ENCODE measurements around the gene MRPS33.
"Not testable (repeated sequence)": the region's sequence is repeated elsewhere in the genome, so short reads cannot be mapped to it uniquely, and the experiment has no call there.

MRPS33 gene

GRCh38 chr7:141012044-141012685 lies 2.6 kb downstream of the MRPS33 start:
- peak; percentile 90 for DNase-seq

GRCh38 chr7:141011443-141011842 lies 3.3 kb downstream of the MRPS33 start:
- DNase-seq, result no peak

GRCh38 chr7:141003172-141004065 lies 11.3 kb downstream of the MRPS33 start:
- no peak for DNase-seq

DNA sequence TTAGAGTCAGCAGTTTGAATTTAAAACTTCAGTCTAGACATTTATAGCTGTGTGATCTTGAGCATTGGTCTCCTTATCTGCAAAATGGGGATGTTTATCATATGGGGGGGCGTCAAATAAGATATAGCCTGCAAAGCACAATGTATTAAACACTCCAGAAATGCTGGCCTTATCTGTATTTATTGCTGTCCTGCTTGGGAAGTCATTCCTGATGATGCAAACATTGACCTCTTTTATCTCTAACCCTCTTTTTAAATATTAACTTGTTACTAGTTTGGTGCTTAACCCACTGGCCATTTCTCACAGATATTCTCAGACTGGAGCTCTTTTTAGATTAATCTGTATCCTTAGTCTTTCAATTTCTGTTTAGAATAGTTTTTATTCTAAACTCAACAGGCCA lies 13.2 kb downstream of the MRPS33 start:
- no peak for DNase-seq

- no peak for DNase-seq
Measured at GRCh38 chr7:141001122-141001521, 13.6 kb downstream of the MRPS33 start.

DNA sequence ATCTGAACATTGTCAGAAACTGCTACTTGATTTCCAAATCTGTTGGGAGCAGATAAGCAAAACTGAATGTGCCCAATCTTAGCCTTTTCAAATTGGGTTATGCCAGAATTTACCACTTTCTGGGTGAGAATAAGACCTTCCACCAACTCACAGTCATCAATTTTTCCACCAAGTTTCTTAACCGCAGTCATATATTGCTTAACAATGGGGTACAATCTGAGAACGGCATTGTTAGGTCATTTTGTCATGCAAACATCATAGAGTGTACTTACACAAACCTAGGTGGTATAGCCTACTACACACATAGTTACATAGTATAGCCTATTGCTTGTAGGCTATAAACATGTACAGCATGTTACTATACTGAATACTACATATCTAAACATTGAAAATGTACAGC lies 16.0 kb downstream of the MRPS33 start:
- no peak for DNase-seq

GRCh38 chr7:140992422-140992821 lies 22.3 kb downstream of the MRPS33 start:
- no peak for DNase-seq

- no peak for DNase-seq
Measured at GRCh38 chr7:140990193-140990962, 24.4 kb downstream of the MRPS33 start.

DNA sequence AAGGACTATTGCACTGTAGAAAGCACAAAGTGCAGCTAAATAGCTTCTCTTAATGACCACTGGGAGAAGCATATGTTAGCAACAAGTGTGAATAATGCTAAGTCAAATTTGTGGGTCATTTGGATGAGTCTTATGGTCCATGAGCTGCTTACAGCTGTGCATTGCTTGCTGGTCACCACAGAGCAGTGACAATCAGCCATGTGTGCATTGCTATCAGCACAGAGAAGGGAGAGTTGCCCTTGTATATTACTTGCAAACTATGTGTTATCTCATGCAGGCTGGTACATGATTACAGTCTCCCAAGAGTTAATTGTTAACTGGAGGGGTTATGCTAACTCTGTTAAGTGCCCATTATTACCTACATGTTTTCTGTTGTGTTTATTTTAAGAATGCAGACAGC lies 25.7 kb downstream of the MRPS33 start:
- DNase-seq, result no peak

DNA sequence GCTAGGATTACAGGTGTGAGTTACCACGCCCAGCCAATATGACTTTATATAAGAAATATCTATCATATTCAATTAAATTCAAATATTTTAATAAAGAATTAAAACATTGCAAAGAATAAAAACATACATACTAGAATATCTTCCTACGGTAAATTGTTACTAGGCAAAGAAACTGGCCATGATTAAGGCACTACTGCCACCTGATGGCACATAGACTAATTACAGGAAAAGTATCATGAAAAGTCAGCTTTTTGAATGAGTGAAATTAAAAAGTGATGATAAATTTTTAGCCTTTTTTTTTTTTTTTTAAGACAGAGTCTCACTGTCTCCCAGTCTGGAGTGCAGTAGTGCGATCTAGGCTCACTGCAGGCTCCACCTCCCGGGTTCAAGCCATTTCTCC lies 30.9 kb downstream of the MRPS33 start:
- DNase-seq, result peak; percentile 60

DNA sequence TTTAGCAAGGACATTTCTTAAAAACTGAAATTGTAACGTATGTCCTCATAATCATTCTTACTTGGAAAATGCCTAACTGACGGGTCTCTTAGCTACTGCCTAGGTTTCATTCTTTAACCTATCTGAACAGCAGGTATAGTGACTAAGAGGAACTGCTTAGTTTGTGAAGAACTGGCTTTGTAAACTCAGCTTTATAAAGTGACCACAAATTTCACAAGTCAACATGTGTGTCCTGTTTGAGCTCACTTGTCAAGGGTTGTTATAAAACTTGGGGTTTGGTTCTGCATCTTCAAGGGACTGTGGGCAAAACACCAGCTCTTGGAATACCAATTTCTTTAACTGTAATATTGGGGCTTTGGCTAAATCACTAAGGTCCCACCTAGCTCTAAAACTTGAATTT lies 32.2 kb downstream of the MRPS33 start:
- DNase-seq, result peak; percentile 83

DNA sequence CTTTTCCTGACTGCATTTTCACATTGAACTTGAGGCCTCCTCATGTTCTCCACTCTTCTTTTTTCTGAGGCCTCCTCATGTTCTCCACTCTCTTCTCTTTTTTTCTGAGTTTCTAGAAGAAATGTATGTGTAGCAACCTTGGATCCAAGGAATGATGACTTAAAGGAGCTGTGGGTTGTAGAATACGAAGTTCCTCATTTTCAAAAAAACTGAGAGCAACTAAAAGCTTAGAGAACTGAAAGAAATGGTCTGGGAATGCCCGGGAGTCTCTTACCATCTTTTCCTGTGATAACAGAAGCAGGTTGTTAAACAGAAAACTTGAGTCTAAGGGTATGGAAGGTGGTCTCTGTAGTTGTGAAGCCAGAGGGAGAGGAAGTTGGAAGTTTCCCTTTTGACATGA lies 32.8 kb downstream of the MRPS33 start:
- peak; percentile 30 for DNase-seq

- DNase-seq, result no peak
Measured at GRCh38 chr7:140977741-140978140, 37.0 kb downstream of the MRPS33 start.

- DNase-seq, result peak; percentile 20
Measured at GRCh38 chr7:140972876-140973829, 41.6 kb downstream of the MRPS33 start.

DNA sequence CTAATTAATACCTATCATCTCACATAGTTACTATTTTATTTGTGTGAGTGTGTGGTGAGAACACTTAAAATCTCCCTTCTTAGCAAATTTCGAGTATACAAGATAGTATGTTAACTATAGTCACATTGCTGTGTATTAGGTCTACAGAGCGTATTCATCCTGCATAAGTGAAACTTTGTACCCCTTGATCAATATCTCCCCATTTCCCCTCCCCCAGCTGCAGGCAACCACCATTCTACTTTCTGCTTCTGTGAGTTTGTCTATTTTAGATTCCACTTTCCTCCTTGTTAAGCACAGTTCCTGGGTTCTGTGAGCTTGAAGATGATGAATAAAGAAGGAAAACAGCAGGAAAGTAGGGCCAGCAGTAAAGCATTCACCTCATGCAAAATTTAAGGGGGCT lies 42.4 kb downstream of the MRPS33 start:
- no peak for DNase-seq

DNA sequence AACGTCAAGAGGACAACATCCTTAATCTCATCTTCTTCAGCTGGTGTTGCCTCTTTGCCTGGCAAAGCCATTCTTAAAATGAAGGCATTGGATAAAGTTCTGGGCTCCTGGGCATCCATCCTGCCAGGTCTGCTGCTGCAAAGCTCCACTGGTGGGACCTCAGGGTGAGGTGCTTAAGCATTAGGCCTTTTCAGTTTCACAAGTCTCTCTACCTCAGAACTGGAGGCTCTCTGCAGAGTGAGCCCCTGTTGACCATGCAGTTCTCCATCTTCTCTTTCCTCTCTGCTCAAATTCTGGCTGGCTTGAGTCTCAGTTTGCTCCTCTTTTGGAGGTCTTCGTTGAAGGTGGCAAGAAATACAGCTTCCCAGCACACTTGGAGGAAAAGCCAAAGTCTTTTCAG lies 47.3 kb downstream of the MRPS33 start:
- DNase-seq, result no peak

GRCh38 chr7:140966561-140967233 lies 48.1 kb downstream of the MRPS33 start:
- no peak for DNase-seq

DNA sequence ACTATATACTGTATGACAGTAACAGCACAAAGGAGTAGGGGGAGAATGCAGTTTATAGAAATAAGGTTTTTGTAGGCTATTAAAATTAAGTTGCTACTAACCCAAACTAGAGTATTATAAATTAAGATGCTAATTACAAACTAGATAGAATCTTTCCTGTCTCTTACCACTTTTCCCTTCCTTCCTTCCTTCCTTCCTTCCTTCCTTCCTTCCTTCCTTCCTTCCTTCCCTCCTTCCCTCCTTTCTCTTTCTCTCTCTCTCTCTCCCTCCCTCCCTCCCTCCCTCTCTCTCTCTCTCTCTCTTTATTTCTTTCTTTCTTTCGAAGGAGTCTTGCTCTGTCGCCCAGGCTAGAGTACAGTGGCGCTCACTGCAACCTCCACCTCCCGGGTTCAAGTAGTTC lies 53.6 kb downstream of the MRPS33 start:
- DNase-seq, result no peak

DNA sequence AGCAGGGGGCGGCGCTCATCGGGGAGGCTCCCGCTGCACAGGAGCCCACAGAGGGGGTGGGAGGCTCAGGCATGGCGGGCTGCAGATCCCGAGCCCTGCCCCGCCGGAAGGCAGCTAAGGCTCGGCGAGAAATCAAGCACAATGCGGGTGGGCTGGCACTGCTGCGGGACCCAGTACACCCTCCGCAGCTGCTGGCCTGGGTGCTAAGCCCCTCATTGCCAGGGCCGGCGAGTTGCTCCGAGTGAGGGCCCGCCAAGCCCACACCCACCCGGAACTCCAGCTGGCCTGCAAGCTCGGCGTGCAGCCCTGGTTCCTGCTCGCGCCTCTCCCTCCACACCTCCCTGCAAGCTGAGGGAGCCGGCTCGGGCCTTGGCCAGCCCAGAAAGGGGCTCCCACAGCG lies 57.8 kb downstream of the MRPS33 start:
- DNase-seq, result not testable (repeated sequence)
